HT-29 (cell line): ENCODE results near the gene HOMEZ. TPM values are rescaled to one million over a fixed set of nuclear protein-coding genes. Genes with fewer than 3 reads are reported as not detected.
"Not testable (repeated sequence)": the region's sequence is repeated elsewhere in the genome, so short reads cannot be mapped to it uniquely, and the experiment has no call there.

ENCODE experiments used
- DNase-seq: peaks from one replicate; pipeline ENCODE4 v3.0.0-alpha.2; 2015; ENCODE audit warnings: low spot score
- small RNA-seq: library from RNA; depleted of rRNA; stranded (forward); fragments of <200 nt; gene quantifications from one replicate; pipeline ENCODE3, GENCODE V24; 2014
- total RNA-seq: library from RNA; depleted of rRNA; stranded (reverse); fragments of >200 nt; shearing (Covaris generic); gene quantifications from 2 replicates; pipeline ENCODE4 v1.2.3, GENCODE V29; 2014; rRNA removed

The HOMEZ gene
- total RNA-seq, 1 experiment from 2014 or later: 7.9 TPM

GRCh38 chr14:23227566-23227965 lies 58.4 kb downstream of the HOMEZ start:
- DNase-seq: no peak

GRCh38 chr14:23224958-23225357 lies 61.0 kb downstream of the HOMEZ start:
- not testable (repeated sequence) for DNase-seq

Small RNAs within 50 kb of the gene (small RNA-seq; reads per million reads assigned to genes)
- gene AL049829.1 (not detected), gene RNU6-1046P (not detected)

Other genes with a start within 250 kb of the HOMEZ start
- not detected in 2 replicates for gene PSMB11, start 243.9 kb downstream of the HOMEZ start, total RNA-seq
- 11.4 and 15.0 TPM in 2 replicates for gene CDH24, start 228.6 kb downstream of the HOMEZ start, total RNA-seq
- gene ACIN1, start 191.0 kb downstream of the HOMEZ start, total RNA-seq: 59.1 and 64.4 TPM in 2 replicates
- 31.4 and 36.3 TPM in 2 replicates for gene C14orf119, start 190.6 kb downstream of the HOMEZ start, total RNA-seq
- not detected in 2 replicates for gene CIROP, start 181.1 kb downstream of the HOMEZ start, total RNA-seq
- gene CEBPE, start 166.9 kb downstream of the HOMEZ start, total RNA-seq: not detected in 2 replicates
- gene SLC7A8, start 102.5 kb downstream of the HOMEZ start, total RNA-seq: 0.03 and 0.23 TPM in 2 replicates
- not detected in 2 replicates for gene RNF212B, start 48.2 kb downstream of the HOMEZ start, total RNA-seq
- gene PPP1R3E, start 16.7 kb upstream of the HOMEZ start, total RNA-seq: 2.7 and 4.3 TPM in 2 replicates
- 14.6 and 20.3 TPM in 2 replicates for gene BCL2L2, start 20.7 kb upstream of the HOMEZ start, total RNA-seq
- gene PABPN1, start 35.3 kb upstream of the HOMEZ start, total RNA-seq: 63.4 and 72.1 TPM in 2 replicates
- gene SLC22A17, start 66.8 kb upstream of the HOMEZ start, total RNA-seq: not detected in 2 replicates
- not detected in 2 replicates for gene EFS, start 79.0 kb upstream of the HOMEZ start, total RNA-seq
- not detected in 2 replicates for gene IL25, start 86.7 kb upstream of the HOMEZ start, total RNA-seq
- gene CMTM5, start 90.9 kb upstream of the HOMEZ start, total RNA-seq: not detected in 2 replicates
- gene MYH6, start 122.1 kb upstream of the HOMEZ start, total RNA-seq: not detected in 2 replicates
- not detected in 2 replicates for gene MYH7, start 149.5 kb upstream of the HOMEZ start, total RNA-seq
- 14.6 and 28.3 TPM in 2 replicates for gene NGDN, start 183.6 kb upstream of the HOMEZ start, total RNA-seq